Mesendoderm (in vitro differentiated cells): ENCODE data around the gene DNAJC2.

Experiments
- DNase-seq: peaks from one replicate; pipeline ENCODE4 v3.0.0; 2013
- H2AK5ac ChIP-seq: 2 replicates; pipeline ENCODE4 v1.6.1; 2013; ENCODE audit warnings: low read length, inconsistent platforms
- H2BK120ac ChIP-seq: 2 replicates; pipeline ENCODE4 v1.6.1; 2013; ENCODE audit warnings: low read depth, mild to moderate bottlenecking, low read length, moderate library complexity, mixed read lengths
- H2BK15ac ChIP-seq: replicated peaks from 2 replicates; pipeline ENCODE4 v1.6.1; 2013; ENCODE audit warnings: low read depth, mild to moderate bottlenecking, moderate library complexity
- H2BK5ac ChIP-seq: 2 replicates; pipeline ENCODE4 v1.6.1; 2013; ENCODE audit warnings: low read length, inconsistent platforms
- H3K18ac ChIP-seq: 2 replicates; pipeline ENCODE4 v1.6.1; 2013; ENCODE audit warnings: mild to moderate bottlenecking, low read length, mixed read lengths
- H3K23ac ChIP-seq: one replicate; pipeline ENCODE4 v1.6.1; 2013; ENCODE audit warnings: low read length
- H3K27ac ChIP-seq: 2 replicates; pipeline ENCODE4 v1.5.1; 2013; ENCODE audit warnings: low read depth, mild to moderate bottlenecking, inconsistent platforms, low read length, moderate library complexity
- H3K27me3 ChIP-seq: 2 replicates; pipeline ENCODE4 v1.6.1; 2013; ENCODE audit warnings: low read length, control low read depth, mild to moderate bottlenecking, inconsistent platforms; ENCODE audit not compliant: insufficient read depth, poor library complexity
- H3K36me3 ChIP-seq: 2 replicates; pipeline ENCODE4 v1.6.1; 2013; ENCODE audit warnings: low read length, inconsistent platforms; ENCODE audit not compliant: control insufficient read depth, insufficient read depth
- H3K4ac ChIP-seq: one replicate; pipeline ENCODE4 v1.6.1; 2013; ENCODE audit warnings: low read depth, mild to moderate bottlenecking, low read length, moderate library complexity
- H3K4me1 ChIP-seq: 2 replicates; pipeline ENCODE4 v1.6.1; 2013; ENCODE audit warnings: low read depth, low read length, inconsistent platforms; ENCODE audit not compliant: control insufficient read depth
- H3K4me2 ChIP-seq: 2 replicates; pipeline ENCODE4 v1.6.1; 2013; ENCODE audit warnings: low read length
- H3K4me3 ChIP-seq: 2 replicates; pipeline ENCODE4 v1.5.1; 2013; ENCODE audit warnings: mild to moderate bottlenecking, low read length
- H3K56ac ChIP-seq: one replicate; pipeline ENCODE4 v1.6.1; 2013; ENCODE audit warnings: low read length
- H3K79me1 ChIP-seq: 2 replicates; pipeline ENCODE4 v1.6.1; 2013; ENCODE audit warnings: low read length, inconsistent platforms
- H3K79me2 ChIP-seq: 2 replicates; pipeline ENCODE4 v1.6.1; 2013; ENCODE audit warnings: mild to moderate bottlenecking, low read length; ENCODE audit not compliant: control insufficient read depth, insufficient read depth
- H3K9ac ChIP-seq: 2 replicates; pipeline ENCODE4 v1.6.1; 2013; ENCODE audit warnings: low read length, inconsistent platforms
- H4K5ac ChIP-seq: one replicate; pipeline ENCODE4 v1.6.1; 2013; ENCODE audit warnings: low read length
- H4K8ac ChIP-seq: one replicate; pipeline ENCODE4 v1.6.1; 2013; ENCODE audit warnings: low read depth, mild to moderate bottlenecking, control low read depth, low read length, moderate library complexity
- WGBS: extraction: QIAGEN DNeasy Blood & Tissue Kit; methylation state at CpG from one replicate; pipeline ENCODE4 v1.1.7; 2013; ENCODE audit warnings: low lambda C conversion rate, missing lambda C conversion rate; ENCODE audit not compliant: insufficient coverage; ENCODE audit errors: extremely low coverage; 5-methylcytosine and 5-hydroxymethylcytosine counted together

Gene DNAJC2

GRCh38 chr7:103307503-103308231 is 36.9 kb downstream of the DNAJC2 start:
- H4K8ac ChIP-seq: no peak overlapping the region
- no peaks in the 10 kb centered on the region for H3K27me3 ChIP-seq
- H4K5ac ChIP-seq: no peak overlapping the region
- no peak overlapping the region for H2BK15ac ChIP-seq
- H3K4me1 ChIP-seq: no peaks in the 10 kb centered on the region
- no peaks in the 10 kb centered on the region for H3K36me3 ChIP-seq
- WGBS: no CpG with 5 or more reads among the region's 3 CpGs
- H2BK120ac ChIP-seq: no peak overlapping the region
- no peak overlapping the region for H3K4me2 ChIP-seq
- no peaks in the 10 kb centered on the region for H3K79me1 ChIP-seq
- no peaks in the 10 kb centered on the region for H3K79me2 ChIP-seq
- no peak overlapping the region for H2BK5ac ChIP-seq
- H3K56ac ChIP-seq: no peak overlapping the region
- no peak overlapping the region for H2AK5ac ChIP-seq
- DNase-seq: no peak
- H3K4me3 ChIP-seq: no peak overlapping the region
- no peak overlapping the region for H3K18ac ChIP-seq
- H3K9ac ChIP-seq: no peak overlapping the region
- no peak overlapping the region for H3K4ac ChIP-seq
- no peak overlapping the region for H3K27ac ChIP-seq
- H3K23ac ChIP-seq: no peak overlapping the region

GRCh38 chr7:103301441-103301840 is 43.1 kb downstream of the DNAJC2 start:
- Histone ChIP-seq H2BK5ac (no peak overlapping the region), H3K4me2 (no peak overlapping the region), H3K18ac (no peak overlapping the region), H3K56ac (no peak overlapping the region), H4K8ac (no peak overlapping the region), H3K4ac (no peak overlapping the region), H3K27me3 (no peaks in the 10 kb centered on the region), H3K36me3 (no peaks in the 10 kb centered on the region), H2BK15ac (no peak overlapping the region), H3K79me2 (peaks cover 13% of the 10 kb centered on the region), H3K4me3 (no peak overlapping the region), H3K9ac (no peak overlapping the region), H3K23ac (no peak overlapping the region), H2BK120ac (no peak overlapping the region), H3K4me1 (peaks cover 3% of the 10 kb centered on the region), H2AK5ac (no peak overlapping the region), H3K79me1 (peaks cover 2% of the 10 kb centered on the region), H4K5ac (no peak overlapping the region), H3K27ac (no peak overlapping the region)
- no peak for DNase-seq
- WGBS: no CpG with 5 or more reads among the region's 2 CpGs

GRCh38 chr7:103299660-103300059 is 44.9 kb downstream of the DNAJC2 start:
- Histone ChIP-seq H3K36me3 (no peaks in the 10 kb centered on the region), H3K4me1 (peaks cover 3% of the 10 kb centered on the region), H2AK5ac (no peak overlapping the region), H3K4me3 (no peak overlapping the region), H3K79me1 (peaks cover 2% of the 10 kb centered on the region), H4K8ac (no peak overlapping the region), H2BK120ac (no peak overlapping the region), H3K18ac (no peak overlapping the region), H2BK5ac (no peak overlapping the region), H3K56ac (no peak overlapping the region), H2BK15ac (no peak overlapping the region), H3K23ac (no peak overlapping the region), H4K5ac (no peak overlapping the region), H3K9ac (no peak overlapping the region), H3K4me2 (no peak overlapping the region), H3K27ac (no peak overlapping the region), H3K4ac (no peak overlapping the region), H3K27me3 (no peaks in the 10 kb centered on the region), H3K79me2 (peaks cover 13% of the 10 kb centered on the region)
- WGBS: no CpG with 5 or more reads among the region's 6 CpGs
- no peak for DNase-seq

- Histone ChIP-seq H3K9ac (peak overlapping the region; percentile 74), H3K4me1 (peaks cover 3% of the 10 kb centered on the region), H2BK120ac (no peak overlapping the region), H2AK5ac (no peak overlapping the region), H3K23ac (no peak overlapping the region), H3K4me3 (peak overlapping the region; percentile 64), H3K27ac (peak overlapping the region; percentile 54), H3K79me1 (peaks cover 2% of the 10 kb centered on the region), H3K79me2 (peaks cover 13% of the 10 kb centered on the region), H3K4ac (peak overlapping the region; percentile 46), H4K8ac (peak overlapping the region; percentile 90), H3K56ac (peak overlapping the region; percentile 94), H3K4me2 (peak overlapping the region; percentile 39), H3K27me3 (no peaks in the 10 kb centered on the region), H3K36me3 (no peaks in the 10 kb centered on the region), H2BK5ac (no peak overlapping the region), H3K18ac (peak overlapping the region; percentile 35), H4K5ac (no peak overlapping the region), H2BK15ac (no peak overlapping the region)
- peak; percentile 5 for DNase-seq
- WGBS: no CpG with 5 or more reads among the region's 7 CpGs
Measured at GRCh38 chr7:103297837-103298179, 46.8 kb downstream of the DNAJC2 start.

- H3K4me2 ChIP-seq: peak within 1 kb of the TSS; percentile 39
- H2AK5ac ChIP-seq: no peak within 1 kb of the TSS
- no CpG with 5 or more reads among the region's 52 CpGs for WGBS
- no peak within 1 kb of the TSS for H2BK5ac ChIP-seq
- H4K8ac ChIP-seq: peak within 1 kb of the TSS; percentile 90
- no peak within 1 kb of the TSS for H2BK15ac ChIP-seq
- peak within 1 kb of the TSS; percentile 90 for H4K5ac ChIP-seq
- no peak within 1 kb of the TSS for H2BK120ac ChIP-seq
- H3K79me1 ChIP-seq: peaks cover 2% of the 10 kb centered on the region
- peak within 1 kb of the TSS; percentile 50 for H3K23ac ChIP-seq
- H3K9ac ChIP-seq: peak within 1 kb of the TSS; percentile 74
- H3K27ac ChIP-seq: peak within 1 kb of the TSS; percentile 54
- H3K4me3 ChIP-seq: peak within 1 kb of the TSS; percentile 64
- H3K36me3 ChIP-seq: no peaks in the 10 kb centered on the region
- H3K18ac ChIP-seq: peak within 1 kb of the TSS; percentile 35
- peak; percentile 96 for DNase-seq
- peak within 1 kb of the TSS; percentile 94 for H3K56ac ChIP-seq
- peak within 1 kb of the TSS; percentile 46 for H3K4ac ChIP-seq
- H3K4me1 ChIP-seq: peaks cover 3% of the 10 kb centered on the region
- H3K27me3 ChIP-seq: no peaks in the 10 kb centered on the region
- H3K79me2 ChIP-seq: peaks cover 13% of the 10 kb centered on the region
Measured at GRCh38 chr7:103296901-103297836, 47.4 kb downstream of the DNAJC2 start, which contains the start of gene PMPCB. PMPCB (plus strand) TSS chr7:103297435; CDS start chr7:103297460, 25 bp downstream.
